ENCODE results near the gene CRAMP1.

The CRAMP1 gene

GRCh38 chr16:1678500-1679098 lies 66.4 kb downstream of the CRAMP1 start:
- peak; percentile 5 to 37 (median 13) for DNase-seq (ENCODE audit: low read depth in 3 of 3)

DNA sequence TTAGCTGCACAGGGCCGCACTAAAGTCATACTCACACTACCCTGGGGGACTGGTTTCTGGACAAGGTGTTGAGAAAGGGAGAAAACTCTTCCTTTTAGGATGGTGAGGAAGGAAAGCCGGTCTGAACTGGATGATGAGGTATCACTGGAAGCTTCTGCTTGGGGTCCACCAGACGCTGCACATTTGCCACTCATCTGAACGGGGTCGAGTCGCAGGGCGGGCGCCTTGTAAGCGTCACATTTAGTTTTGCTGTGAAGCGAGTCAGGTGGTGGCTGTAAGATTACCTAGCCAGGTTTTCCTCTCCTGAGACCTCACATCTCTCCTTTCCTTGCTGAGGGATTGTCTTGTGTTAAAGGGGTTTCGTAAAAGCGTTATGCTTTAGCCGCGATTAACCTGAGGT lies 68.2 kb downstream of the CRAMP1 start:
- no peak for DNase-seq (ENCODE audit: low read depth in 3 of 3)

GRCh38 chr16:1681032-1681431 lies 68.9 kb downstream of the CRAMP1 start:
- DNase-seq (ENCODE audit: low read depth in 3 of 3), result no peak

- DNase-seq (ENCODE audit: low read depth in 3 of 3), result no peak
Observed at GRCh38 chr16:1687427-1688316, 75.5 kb downstream of the CRAMP1 start.

DNA sequence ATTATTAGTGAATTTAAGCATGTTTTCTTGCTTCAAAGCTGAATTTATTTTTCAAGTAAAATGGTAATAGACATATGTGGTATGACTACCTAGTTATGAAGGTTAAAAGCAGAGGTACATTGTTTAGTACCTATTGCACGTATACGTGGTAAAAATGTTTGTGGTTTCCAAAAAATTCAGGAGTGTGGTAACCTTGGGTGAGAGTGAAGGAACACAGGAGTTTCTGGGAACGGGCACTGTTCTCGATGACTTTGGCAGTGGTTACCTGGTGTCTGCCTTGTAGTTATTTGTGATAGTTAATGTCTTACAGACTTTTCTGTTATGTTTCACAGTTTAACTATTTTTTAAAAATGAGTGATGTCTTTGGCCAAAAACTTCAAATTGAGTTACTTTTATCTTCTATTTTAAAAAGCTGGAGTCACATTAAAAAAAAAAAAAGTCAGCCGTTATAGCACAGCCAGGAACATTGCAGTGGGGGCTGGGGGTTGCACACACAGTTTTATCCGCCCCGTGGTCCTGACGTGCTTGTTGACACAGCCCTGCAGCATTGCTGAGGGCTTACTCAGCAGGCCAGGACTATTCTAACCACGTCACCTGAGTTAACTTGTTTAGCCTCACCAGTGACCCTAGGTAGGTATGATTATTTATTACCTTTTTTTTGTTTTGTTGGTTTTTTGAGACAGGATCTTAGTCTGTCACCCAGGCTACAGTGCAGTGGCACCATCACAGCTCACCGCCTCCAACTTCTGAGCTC lies 76.8 kb downstream of the CRAMP1 start:
- no peak for DNase-seq (ENCODE audit: low read depth in 3 of 3)

DNA sequence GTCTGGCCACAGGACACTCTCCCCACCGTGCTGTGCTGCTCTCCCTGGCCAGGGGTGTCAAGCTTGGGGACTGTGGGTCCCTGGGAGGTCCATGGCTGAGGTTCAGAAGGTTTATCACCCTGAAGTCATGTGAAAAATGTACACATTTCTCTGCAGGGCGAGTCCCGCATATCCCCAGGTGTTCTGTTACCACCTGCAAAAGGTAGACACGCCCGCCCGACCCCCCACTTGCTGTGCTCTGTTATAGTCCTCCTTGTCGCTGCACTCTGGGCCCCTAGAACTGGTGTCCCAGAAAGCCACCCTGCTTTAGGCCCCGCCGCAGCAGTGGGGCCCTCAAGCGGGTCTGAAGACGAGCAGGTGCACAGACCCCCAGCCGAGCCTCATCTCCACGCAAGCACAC lies 77.7 kb downstream of the CRAMP1 start:
- DNase-seq (ENCODE audit: low read depth in 3 of 3), result no peak

DNA sequence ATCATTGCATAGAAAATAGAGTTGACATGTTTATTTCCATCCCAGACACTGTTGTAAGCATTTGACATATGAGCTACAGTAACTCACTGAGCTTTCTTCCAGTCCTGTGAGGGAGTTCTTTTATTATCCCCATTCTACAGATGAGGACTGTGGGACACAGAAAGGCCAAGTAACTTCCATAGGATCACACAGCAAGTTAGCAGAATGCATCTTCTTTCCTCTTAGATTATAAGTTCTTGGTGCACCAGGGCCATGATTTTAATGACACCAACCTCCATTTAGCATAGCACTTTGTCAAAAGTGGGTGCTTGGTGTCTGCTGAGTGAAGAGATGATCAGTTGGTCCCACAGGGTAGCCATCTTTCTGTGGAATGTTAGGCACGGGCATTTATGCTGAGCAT lies 78.7 kb downstream of the CRAMP1 start:
- no peak for DNase-seq (ENCODE audit: low read depth in 3 of 3)

GRCh38 chr16:1691276-1691675 lies 79.1 kb downstream of the CRAMP1 start:
- no peak for DNase-seq (ENCODE audit: low read depth in 3 of 3)

DNA sequence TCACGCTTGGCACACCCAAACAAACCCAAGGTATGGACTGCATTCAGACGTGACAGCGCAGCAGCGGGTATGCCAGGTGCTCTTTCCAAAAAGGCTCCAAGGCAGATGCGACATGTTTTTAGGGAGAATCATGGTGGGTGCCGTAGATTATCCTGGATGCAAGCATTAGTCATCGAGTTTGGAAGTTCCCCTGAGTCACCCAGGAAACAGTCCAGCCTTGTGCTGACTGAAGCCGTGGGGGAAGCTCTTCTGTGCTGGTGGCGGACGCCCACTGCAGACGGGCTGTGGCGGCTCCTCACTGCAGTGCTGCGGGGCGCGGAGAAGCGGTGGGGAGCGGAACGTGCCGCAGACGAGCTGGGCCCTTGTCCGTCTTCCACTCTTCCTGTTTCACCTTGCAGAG lies 79.8 kb downstream of the CRAMP1 start:
- DNase-seq (ENCODE audit: low read depth in 3 of 3), result no peak

DNA sequence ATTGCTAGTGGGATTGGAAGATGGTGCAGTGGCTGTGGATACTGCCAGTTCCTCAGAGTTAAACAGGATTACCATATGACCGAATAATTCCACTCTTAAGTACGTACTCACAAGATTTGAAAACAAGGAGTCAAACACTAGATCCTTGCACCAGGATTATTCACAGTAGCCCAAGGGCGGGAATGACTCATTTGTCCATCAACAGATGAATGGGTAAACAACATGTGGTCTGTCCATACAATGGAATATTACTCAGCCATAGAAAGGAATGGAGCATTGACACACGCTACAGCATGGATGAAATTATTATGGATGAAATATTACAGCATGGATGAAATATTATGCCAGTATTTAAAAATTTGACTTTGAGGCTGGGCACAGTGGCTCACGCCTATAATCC lies 84.7 kb downstream of the CRAMP1 start:
- DNase-seq (ENCODE audit: low read depth in 3 of 3), result no peak

GRCh38 chr16:1698680-1699079 lies 86.5 kb downstream of the CRAMP1 start:
- DNase-seq (ENCODE audit: low read depth in 3 of 3), result no peak

DNA sequence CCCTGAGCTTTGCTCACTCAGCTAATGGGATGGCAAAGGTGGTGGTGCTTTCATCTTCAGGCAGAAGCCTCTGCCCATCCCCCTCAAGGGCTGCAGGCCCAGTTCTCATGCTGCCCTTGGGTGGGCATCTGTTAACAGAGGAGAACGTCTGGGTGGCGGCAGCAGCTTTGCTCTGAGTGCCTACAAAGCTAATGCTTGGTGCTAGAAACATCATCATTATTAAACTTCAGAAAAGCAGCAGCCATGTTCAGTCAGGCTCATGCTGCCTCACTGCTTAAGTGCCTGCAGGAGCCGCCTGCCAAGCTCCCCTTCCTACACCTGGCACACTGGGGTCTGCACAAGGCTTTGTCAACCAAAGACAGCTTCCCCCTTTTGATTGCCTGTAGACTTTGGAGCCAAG lies 88.1 kb downstream of the CRAMP1 start:
- no peak for DNase-seq (ENCODE audit: low read depth in 3 of 3)

DNA sequence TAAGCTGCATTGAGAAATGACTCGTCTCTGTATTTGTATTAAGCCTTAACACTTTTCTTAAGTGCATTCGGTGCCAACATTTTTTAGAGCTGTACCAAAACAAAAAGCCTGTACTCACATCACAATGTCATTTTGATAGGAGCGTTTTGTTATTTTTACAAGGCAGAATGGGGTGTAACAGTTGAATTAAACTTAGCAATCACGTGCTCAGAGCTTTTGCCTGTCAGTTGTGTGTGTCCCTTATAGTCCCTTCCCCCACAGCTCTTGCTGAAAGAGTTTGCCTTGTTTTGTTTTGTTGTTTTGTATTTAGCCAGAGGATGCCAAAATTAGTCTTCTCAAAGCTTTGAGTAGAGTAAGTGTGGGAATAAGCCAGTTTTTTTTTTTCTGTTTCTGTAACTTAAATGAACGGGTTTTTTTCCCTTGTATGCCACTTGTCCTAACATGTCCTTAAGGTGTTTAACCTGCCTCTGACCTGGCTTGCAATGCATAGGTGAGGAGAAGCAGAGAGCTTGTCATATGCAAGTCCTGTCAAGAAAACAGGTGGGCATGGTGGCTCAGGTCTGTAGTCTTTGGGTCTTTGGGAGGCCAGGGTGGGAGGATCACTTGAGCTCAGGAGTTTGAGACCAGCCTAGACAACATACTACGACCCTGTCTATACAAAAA lies 89.2 kb downstream of the CRAMP1 start:
- DNase-seq (ENCODE audit: low read depth in 3 of 3), result no peak

GRCh38 chr16:1705324-1705687 lies 93.1 kb downstream of the CRAMP1 start:
- peak in 1 of 3 experiments; percentile 44 for DNase-seq (ENCODE audit: low read depth in 3 of 3)

DNA sequence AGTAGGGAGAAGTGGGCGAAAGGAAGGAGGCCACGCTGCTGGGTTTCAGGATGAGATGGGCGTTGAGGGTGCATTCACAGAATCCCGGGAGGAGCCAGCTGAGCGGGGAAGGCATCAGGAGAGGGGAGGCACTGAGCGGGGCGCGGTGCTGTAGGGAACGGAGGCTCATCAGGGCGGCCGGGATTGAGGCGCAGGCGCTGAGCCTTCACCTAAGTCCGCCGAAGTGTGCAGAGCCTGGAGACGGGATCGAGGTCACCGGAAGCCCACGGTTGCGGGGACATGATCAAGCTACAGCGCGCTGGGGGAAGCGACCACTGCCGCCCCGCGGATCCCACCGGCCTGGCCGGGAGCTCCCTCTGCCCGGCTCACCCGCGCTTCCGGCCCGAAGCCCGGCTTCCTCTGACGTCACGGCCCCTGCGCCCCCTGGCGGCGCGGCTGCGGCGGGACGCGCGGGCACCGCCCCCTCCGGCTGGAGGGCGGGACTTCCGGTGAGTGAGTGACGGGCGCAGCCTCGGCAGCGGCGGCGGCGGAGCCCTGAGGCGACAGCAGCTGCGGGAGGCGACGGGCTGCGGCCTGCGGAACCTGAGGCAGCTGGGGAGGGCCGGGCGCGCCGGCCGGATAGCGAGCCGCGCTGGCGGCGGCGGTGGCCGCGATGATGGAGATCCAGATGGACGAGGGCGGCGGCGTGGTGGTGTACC lies 93.7 kb downstream of the CRAMP1 start, which contains the start of gene MAPK8IP3:
Gene MAPK8IP3, plus strand, starts transcription at position 508 of the 698 bp plus-strand sequence. Its CDS starts 145 bp downstream, at position 653.
- peak; percentile 88 to 96 (median 90) for DNase-seq (ENCODE audit: low read depth in 3 of 3)

DNA sequence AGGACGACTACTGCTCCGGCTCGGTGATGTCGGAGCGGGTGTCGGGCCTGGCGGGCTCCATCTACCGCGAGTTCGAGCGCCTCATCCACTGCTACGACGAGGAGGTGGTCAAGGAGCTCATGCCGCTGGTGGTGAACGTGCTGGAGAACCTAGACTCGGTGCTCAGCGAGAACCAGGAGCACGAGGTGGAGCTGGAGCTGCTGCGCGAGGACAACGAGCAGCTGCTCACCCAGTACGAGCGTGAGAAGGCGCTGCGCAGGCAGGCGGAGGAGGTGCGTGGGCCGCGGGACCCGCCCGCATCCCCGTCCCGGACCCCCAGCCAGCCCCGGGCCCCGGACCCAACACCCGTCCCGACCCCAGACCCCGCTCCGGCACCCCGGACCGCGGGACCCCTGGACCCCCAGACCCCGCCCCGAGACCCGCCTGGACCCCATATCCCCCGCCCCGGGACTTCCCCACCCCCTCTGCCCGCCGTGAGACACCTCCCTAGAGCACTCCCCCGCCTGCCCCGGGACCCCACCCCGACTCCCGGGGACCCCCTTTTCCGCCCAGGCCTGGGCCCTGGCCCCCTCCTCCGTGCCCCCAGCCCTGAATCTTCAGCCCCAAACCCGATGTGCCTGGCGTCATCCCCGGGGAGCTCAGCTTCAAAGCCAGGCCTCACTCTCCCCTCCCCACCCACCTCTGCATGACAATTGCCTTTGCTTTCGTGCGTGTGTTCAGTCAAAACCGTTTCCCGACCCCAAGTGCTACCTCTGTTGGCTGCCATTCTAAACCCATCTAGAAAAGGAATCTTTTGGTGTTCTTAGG lies 94.4 kb downstream of the CRAMP1 start:
- peak in 2 of 3 experiments; percentile 13 to 44 for DNase-seq (ENCODE audit: low read depth in 3 of 3)

- DNase-seq (ENCODE audit: low read depth in 3 of 3), result no peak
Observed at GRCh38 chr16:1707193-1707790, 95.1 kb downstream of the CRAMP1 start.

- DNase-seq (ENCODE audit: low read depth in 3 of 3), result no peak
Observed at GRCh38 chr16:1708083-1708767, 96.1 kb downstream of the CRAMP1 start.

DNA sequence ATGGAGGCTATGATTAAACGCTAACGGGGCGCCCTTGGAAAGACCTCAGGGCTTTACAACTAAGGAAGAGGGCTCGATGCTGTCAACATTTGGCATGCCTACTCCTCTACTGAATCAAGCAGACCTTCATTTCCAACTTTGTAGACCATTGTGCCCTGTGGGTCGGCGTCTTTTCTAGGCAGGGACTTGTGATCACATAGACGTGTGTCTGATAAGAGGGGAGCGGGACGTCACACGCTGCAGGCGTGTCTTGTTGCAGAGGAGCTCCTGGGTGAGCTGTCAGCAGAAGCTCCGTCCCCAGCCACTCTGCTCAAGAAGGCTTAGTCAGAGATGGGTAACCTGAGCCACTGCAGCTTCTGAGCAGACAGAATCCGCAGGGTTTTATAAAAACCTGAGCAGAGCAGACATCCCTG lies 96.6 kb downstream of the CRAMP1 start:
- no peak for DNase-seq (ENCODE audit: low read depth in 3 of 3)
